Measurements from ENCODE around the gene ZNF74.
"Not testable (repeated sequence)": the region's sequence is repeated elsewhere in the genome, so short reads cannot be mapped to it uniquely, and the experiment has no call there.

ZNF74 gene

DNA sequence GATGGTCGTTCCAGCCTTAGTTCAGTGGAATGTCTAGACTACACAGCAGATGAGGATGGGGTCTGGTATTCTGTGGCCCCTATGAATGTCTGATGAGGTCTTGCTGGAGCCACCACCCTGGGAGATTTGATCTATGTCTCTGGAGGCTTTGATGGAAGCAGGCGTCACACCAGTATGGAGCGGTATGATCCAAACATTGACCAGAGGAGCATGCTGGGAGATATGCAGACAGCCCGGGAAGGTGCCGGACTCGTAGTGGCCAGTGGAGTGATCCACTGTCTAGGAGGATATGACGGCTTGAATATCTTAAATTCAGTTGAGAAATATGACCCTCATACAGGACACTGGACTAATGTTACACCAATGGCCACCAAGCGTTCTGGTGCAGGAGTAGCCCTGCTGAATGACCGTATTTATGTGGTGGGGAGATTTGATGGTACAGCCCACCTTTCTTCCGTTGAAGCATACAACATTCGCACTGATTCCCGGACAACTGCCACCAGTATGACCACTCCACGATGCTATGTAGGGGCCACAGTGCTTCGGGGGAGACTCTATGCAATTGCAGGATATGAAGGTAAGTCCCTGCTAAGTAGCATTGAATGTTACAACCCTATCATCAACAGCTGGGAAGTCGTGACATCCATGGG, 57.3 kb downstream of the ZNF74 start:
- DNase-seq, result not testable (repeated sequence)

- DNase-seq, result no peak
Measured at GRCh38 chr22:20451920-20452319, 58.0 kb downstream of the ZNF74 start.

GRCh38 chr22:20453222-20453621, 59.3 kb downstream of the ZNF74 start:
- DNase-seq, result no peak

GRCh38 chr22:20455709-20456063, 61.7 kb downstream of the ZNF74 start:
- no peak for DNase-seq

DNA sequence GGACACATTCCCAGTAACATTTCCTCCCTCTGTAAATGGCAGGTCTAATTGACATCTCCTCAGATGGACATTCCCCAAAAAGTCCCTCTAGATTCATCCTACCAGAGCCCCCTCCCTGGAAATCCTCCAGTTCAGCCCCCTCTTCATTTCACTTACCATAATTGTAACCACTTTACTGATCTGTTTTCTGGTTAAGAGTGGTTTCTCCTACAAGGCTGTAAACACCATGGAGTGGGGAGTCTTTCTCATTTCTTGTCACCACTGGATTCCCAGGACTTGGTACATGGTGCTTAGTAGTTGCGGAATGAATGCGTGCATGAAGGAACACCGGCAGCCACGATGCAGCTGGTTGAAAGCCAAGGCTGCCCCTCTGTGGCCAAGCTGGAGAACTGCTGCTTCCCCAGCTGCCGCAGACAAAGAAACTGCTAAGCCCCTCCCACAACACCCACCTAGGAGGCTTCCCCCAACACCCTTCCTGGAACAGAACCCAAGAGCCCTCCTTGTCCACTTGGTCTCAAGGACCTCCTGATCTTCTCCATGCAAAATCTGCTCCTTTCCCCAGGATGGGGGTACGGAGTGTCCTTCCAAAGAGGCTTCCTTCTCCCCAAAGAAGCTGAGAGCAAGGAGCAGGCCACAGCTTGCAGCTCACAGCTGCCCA, 62.2 kb downstream of the ZNF74 start:
- DNase-seq, result peak in 1 of 2 experiments; percentile 41

DNA sequence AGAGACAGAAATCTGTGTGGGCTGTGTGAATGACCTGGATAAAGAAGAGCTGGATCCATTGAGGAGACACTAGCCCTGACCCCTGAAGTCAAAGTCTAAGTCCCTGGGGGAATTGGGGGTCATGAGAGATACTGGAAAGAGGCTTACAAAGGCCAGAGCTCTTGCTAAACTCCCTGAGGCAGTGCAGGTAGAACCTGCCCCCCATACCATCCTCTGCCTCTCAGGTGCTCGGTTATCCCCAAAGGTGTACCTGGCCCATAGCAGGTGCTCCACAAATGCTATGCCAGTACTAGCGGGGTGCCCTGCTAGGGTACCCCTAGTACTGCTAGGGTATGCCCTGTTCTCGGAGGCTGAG, 62.7 kb downstream of the ZNF74 start:
- DNase-seq, result no peak

- no peak for DNase-seq
Measured at GRCh38 chr22:20457506-20458240, 63.7 kb downstream of the ZNF74 start.
